Activated T-cell treated with anti-CD3 and anti-CD28 coated beads for 1 hour (primary cell): ENCODE results near the gene DRG2.

ENCODE experiments used
- DNase-seq: peaks from one replicate; pipeline ENCODE4 v3.0.0-alpha.2; 2020; ENCODE audit warnings: low read depth

DRG2 gene

GRCh38 chr17:18116078-18116477 lies 28.3 kb downstream of the DRG2 start:
- no peak for DNase-seq

GRCh38 chr17:18117533-18117932 lies 29.8 kb downstream of the DRG2 start:
- no peak for DNase-seq

- no peak for DNase-seq
Measured at GRCh38 chr17:18117982-18118975, 30.5 kb downstream of the DRG2 start.

GRCh38 chr17:18119166-18119745 lies 31.5 kb downstream of the DRG2 start:
- DNase-seq: no peak

- no peak for DNase-seq
Measured at GRCh38 chr17:18119938-18120337, 32.2 kb downstream of the DRG2 start.

- no peak for DNase-seq
Measured at GRCh38 chr17:18120461-18121017, 32.8 kb downstream of the DRG2 start.

GRCh38 chr17:18121144-18121910 lies 33.6 kb downstream of the DRG2 start:
- no peak for DNase-seq

GRCh38 chr17:18122990-18123753 lies 35.4 kb downstream of the DRG2 start:
- DNase-seq: no peak

- no peak for DNase-seq
Measured at GRCh38 chr17:18124345-18125126, 36.8 kb downstream of the DRG2 start.

GRCh38 chr17:18129041-18129502 lies 41.3 kb downstream of the DRG2 start:
- no peak for DNase-seq

GRCh38 chr17:18132711-18133110 lies 45.0 kb downstream of the DRG2 start:
- DNase-seq: no peak

GRCh38 chr17:18136357-18136756 lies 48.6 kb downstream of the DRG2 start:
- no peak for DNase-seq

- no peak for DNase-seq
Measured at GRCh38 chr17:18138065-18138749, 50.5 kb downstream of the DRG2 start.

- DNase-seq: no peak
Measured at GRCh38 chr17:18139092-18139491, 51.3 kb downstream of the DRG2 start.

- DNase-seq: no peak
Measured at GRCh38 chr17:18139498-18139897, 51.8 kb downstream of the DRG2 start.

GRCh38 chr17:18139949-18140348 lies 52.2 kb downstream of the DRG2 start:
- no peak for DNase-seq

GRCh38 chr17:18140648-18141047 lies 52.9 kb downstream of the DRG2 start:
- no peak for DNase-seq

- DNase-seq: peak; percentile 20
Measured at GRCh38 chr17:18141210-18141803, 53.6 kb downstream of the DRG2 start.

GRCh38 chr17:18142417-18142816 lies 54.7 kb downstream of the DRG2 start:
- DNase-seq: no peak
